CD4-positive, alpha-beta T cell treated with Interferon gamma for 1 hour (primary cell): Measurements from ENCODE around the gene PNPLA5.
"Not testable (repeated sequence)": the region's sequence is repeated elsewhere in the genome, so short reads cannot be mapped to it uniquely, and the experiment has no call there.

Experiments used
- DNase-seq: peaks from one replicate; pipeline ENCODE4 v3.0.0-alpha.2; 2020

Gene PNPLA5

GRCh38 chr22:43879901-43880540, 11.8 kb downstream of the PNPLA5 start:
- DNase-seq, result no peak

GRCh38 chr22:43878831-43879550, 12.8 kb downstream of the PNPLA5 start:
- no peak for DNase-seq

DNA sequence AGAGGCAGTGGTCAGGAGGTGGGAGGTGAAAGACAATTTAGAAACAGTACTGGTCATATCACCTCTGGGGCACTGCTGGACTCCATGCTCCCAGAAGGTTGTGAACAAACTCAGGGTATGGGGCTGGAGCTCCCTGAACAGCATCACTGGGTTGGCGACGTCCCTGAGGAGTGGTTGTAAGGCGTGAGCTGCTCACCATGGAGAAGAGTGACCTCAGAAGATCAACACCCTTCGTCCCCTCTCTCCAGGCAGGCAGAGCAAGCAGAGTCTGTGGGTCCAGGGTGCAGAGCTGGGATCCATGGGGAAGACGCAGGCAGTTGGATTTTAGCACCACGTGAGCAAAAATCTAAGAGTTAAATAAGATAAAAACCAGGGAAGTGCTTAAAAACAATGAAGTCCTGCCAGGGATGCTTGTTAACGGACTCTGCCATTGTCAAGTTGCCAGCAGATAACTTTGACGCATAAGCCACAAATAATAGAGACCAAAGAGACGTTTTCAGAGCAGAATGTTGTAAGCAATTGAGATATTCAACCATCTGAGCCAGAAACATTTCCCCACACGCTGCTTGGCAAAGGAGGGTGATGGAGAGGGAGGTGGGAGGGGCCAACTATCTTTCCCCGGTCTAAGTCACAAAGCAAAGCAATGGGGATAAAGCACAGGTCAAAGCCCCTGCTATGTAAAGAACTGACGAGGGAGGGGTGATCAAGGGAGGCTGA, 13.6 kb downstream of the PNPLA5 start:
- no peak for DNase-seq

- DNase-seq, result no peak
Measured at GRCh38 chr22:43876866-43877509, 14.8 kb downstream of the PNPLA5 start.

DNA sequence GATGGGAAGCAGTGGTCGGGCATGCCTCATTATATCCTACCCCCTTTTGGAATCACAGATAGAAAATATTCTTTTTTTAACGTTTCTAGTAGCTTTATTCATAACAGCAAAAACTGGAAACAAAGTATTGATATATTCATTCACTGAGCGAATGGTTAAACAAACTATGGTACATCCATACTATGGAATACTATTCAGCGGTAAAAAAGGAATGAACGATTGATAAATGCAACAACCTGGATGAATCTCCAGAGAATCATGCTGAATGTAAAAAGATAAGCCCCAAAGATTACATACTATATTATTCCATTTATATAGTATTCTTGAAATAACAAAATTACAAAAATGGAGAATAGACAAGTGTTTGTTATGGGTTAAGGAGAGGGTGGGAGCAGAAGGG, 22.0 kb downstream of the PNPLA5 start:
- no peak for DNase-seq

DNA sequence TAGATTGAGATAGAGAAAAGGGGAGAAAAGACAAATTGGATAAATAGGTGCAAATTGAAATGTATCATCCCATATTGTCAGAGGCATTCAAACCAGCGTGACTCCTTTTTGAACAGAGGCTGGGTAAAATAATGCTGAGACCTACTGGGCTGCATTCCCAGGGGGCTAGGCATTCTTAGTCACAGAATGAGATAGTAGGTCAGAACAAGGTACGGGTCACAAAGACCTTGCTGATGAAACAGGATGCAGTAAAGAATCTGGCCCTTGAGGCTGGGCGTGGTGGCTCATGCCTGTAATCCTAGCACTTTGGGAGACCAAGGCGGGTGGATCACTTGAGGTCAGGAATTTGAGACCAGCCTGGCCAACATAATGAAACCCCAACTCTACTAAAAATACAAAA, 22.8 kb downstream of the PNPLA5 start:
- not testable (repeated sequence) for DNase-seq

- DNase-seq, result no peak
Measured at GRCh38 chr22:43867839-43868635, 23.8 kb downstream of the PNPLA5 start.

GRCh38 chr22:43862882-43863202, 29.0 kb downstream of the PNPLA5 start:
- DNase-seq, result no peak

GRCh38 chr22:43862074-43862881, 29.5 kb downstream of the PNPLA5 start, which contains the start of gene SULT4A1:
Gene SULT4A1 (minus strand): TSS chr22:43862513. CDS start chr22:43862382, 131 bp downstream.
- DNase-seq, result no peak

GRCh38 chr22:43861529-43861928, 30.3 kb downstream of the PNPLA5 start:
- no peak for DNase-seq

DNA sequence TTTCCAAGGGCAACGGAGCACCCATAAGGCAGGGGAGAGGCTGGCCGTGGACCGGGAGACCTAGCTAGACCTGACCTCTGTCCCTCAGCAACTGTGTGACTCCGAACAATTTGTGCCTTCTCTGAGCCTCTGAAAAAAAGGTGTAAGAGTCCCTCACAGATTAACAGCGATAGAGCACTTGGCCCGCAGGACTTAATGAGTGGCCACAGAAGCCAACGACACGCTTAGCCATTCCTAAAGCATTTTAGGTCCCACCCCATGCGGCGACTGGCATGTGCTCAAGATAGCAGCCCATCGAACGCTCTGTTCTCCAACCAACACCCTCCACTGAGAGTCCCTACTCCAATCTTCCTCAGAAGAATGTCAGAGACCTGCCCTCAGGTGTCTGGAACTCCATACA, 31.0 kb downstream of the PNPLA5 start:
- no peak for DNase-seq

GRCh38 chr22:43860126-43860525, 31.7 kb downstream of the PNPLA5 start:
- no peak for DNase-seq

- no peak for DNase-seq
Measured at GRCh38 chr22:43859621-43860020, 32.2 kb downstream of the PNPLA5 start.

GRCh38 chr22:43859176-43859575, 32.6 kb downstream of the PNPLA5 start:
- DNase-seq, result no peak

DNA sequence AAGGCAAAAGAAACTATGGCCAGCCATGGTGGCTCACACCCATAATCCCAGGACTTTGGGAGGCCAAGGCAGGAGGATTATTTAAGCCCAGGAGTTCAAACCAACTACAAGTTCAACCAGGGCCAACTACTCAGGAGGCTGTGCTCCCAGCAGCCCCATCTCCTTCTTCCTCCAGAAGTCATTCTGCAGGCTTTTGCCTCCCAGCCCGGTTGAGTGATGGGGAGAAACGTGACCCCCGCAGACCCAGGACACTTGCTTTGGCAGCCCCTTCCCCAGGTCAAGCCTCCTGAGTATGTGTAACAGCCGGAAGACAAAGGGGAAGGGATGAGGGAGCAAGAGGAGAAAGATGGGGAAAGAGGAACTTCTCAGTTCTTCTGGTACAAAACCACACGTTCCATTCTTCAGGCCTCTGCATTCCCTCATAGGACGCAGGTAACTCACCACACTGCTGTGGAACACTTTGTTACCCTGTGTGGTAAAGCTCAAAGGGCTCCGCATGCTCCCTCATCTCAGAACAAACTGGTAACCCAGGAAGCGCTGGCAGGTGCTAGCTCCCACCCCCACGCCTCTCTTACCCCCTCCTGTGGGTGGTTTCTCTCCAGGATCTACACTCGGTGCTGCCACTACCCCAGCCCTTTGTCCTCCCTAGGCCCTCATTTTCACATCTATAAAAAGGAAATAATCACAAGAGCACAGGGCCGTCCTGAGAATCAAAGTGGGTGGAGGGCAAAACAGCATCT, 33.5 kb downstream of the PNPLA5 start:
- no peak for DNase-seq

GRCh38 chr22:43857367-43857766, 34.4 kb downstream of the PNPLA5 start:
- no peak for DNase-seq

- no peak for DNase-seq
Measured at GRCh38 chr22:43855431-43855830, 36.4 kb downstream of the PNPLA5 start.

GRCh38 chr22:43854786-43855271, 37.0 kb downstream of the PNPLA5 start:
- no peak for DNase-seq

DNA sequence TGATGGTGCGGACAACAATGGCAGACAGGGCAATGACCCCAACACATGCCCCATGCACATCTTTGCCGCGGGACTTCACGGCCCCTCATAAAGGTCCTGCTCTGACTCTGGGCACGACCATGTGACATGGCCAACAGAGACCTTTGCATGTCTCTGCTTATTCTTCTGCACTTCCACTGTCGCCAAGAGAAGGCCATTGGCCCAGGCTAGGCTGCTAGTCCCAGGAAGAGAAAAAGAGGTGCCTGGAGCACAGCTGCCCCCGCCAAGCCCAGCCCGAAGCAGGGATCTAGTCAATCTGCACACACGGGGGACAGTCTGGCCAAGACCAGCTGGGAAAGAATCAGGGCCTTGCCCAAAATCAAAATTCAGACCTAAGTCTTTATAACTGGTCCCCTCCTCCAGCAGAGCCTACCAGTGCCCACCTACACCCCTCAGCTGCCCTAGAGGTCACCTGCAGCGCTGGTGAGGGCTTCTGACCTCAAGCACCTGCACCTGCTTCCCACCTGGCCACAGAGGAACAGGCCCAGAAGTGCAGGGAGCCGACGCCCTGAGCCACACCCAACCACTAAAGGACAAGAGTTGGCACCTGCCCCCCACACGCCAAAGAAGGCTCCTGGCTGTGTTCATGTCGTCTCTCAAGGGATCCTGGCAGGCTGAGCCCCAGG, 37.6 kb downstream of the PNPLA5 start:
- DNase-seq, result no peak

DNA sequence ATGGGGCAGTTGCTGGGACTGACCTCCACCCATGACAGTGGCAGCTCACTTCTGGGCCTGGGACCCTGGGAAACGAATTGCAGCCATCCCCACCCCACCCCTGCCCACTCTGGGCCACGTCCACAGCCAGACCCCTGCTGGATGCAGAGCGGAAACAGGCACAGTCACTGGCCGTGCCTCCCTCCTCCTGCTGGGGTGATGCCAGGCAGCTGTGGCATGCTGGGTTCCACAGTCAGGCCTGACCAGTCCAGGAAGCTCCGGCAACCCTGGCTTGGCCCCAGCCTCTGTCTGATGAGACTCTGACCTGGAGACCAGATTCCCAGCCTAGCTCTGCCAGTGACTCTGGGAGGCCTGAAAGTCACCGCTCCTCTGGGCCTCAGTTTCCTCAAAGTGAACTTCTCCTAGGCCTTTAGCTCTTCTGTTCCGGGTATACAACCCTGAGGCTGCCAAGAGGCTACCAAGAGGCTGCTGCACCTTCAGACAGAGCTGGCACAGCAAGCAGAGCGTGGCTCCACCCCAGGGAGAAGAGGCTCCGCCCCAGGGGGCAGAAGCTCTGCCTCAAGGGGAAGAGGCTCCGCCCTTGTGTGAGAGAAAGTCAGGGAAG, 38.4 kb downstream of the PNPLA5 start:
- no peak for DNase-seq
